Uterus (tissue), 2 donors: ENCODE results near the gene ZSWIM6.

ENCODE experiments used
- POLR2A ChIP-seq, 2 donors: fragments of 450-650 bp; IDR thresholded peaks; one replicate each; pipeline ENCODE4 v1.6.1; 2016; ENCODE audit warnings: antibody characterized with exemption in 2 of 2, mild to moderate bottlenecking in 1 of 2, moderate library complexity in 1 of 2
- TF ChIP-seq, protein P1 (sequence below), 4 experiments: fragments of 200-600 bp in 2 of 4; fragments of 450-650 bp in 2 of 4; sonication (generic) in 2 of 4; IDR thresholded peaks; one replicate each; pipeline ENCODE4 v1.5.1; 2016 to 2019; ENCODE audit warnings: antibody characterized with exemption in 4 of 4, mild to moderate bottlenecking in 2 of 4, moderate library complexity in 1 of 4

DNA sequence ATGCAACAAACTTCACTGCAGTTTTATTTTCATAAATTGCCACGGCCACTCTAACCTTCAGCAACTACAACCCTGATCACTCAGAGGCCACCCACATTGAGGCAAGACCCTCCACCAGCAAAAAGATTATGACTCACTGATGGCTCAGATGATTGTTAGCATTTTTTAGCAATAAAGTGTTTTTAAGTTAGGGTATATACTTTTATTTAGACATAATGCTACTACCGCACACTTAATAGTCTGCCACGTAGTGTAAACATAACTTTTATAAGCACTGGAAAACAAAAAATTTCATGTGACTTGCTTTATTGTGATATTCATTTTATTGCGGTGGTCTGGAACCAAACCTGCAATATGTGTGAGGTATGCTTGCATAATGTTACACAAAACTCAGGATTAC, 257.9 kb downstream of the ZSWIM6 start:
- no peak for TF ChIP-seq POLR2A (IDR thresholded peaks at IDR 0.05)
- TF ChIP-seq, protein P1, sequence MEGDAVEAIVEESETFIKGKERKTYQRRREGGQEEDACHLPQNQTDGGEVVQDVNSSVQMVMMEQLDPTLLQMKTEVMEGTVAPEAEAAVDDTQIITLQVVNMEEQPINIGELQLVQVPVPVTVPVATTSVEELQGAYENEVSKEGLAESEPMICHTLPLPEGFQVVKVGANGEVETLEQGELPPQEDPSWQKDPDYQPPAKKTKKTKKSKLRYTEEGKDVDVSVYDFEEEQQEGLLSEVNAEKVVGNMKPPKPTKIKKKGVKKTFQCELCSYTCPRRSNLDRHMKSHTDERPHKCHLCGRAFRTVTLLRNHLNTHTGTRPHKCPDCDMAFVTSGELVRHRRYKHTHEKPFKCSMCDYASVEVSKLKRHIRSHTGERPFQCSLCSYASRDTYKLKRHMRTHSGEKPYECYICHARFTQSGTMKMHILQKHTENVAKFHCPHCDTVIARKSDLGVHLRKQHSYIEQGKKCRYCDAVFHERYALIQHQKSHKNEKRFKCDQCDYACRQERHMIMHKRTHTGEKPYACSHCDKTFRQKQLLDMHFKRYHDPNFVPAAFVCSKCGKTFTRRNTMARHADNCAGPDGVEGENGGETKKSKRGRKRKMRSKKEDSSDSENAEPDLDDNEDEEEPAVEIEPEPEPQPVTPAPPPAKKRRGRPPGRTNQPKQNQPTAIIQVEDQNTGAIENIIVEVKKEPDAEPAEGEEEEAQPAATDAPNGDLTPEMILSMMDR (IDR thresholded peaks at IDR 0.05), result no peak
